ENCODE results near the gene STARD5.

- TF ChIP-seq CTCF (conservative IDR thresholded peaks at IDR 0.05) (no peak), EZH2 (IDR thresholded peaks at IDR 0.05; ENCODE audit: low read depth) (no peak)
These were observed 53.0 kb downstream of the STARD5 start for GRCh38 chr15:81270781-81271491.

Data from PC-9 (cell line).